Activated CD8-positive, alpha-beta memory T cell treated with anti-CD3 and anti-CD28 coated beads, Interleukin-2, amount 50 U/mL, for 24 hours (primary cell): Measurements from ENCODE around the gene GALNT13.

Experiments
- DNase-seq: peaks from one replicate; pipeline ENCODE4 v3.0.0-alpha.2; 2020; ENCODE audit errors: extremely low read depth

Gene GALNT13

GRCh38 chr2:154226931-154227330, 355.2 kb downstream of the GALNT13 start:
- no peak for DNase-seq

- DNase-seq = no peak
Observed at GRCh38 chr2:154228566-154229280, 357.0 kb downstream of the GALNT13 start.

DNA sequence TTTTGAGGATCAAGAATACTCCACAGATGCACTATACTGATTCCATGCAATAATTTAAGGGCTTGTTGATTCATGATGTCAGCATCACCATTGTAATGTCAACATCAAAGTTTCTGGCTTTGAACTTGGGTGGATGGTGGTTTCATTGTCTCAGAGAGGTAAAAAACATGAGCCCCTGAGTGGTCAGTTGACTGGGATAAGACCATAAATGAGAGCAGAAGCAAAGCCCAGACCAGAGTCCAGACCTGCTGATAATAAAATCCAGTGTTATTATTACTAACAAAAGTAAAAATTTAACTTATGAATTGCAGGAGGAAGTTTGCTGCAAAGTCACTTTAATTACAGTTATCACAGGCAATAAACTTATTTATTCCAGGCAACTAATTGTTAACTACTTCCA, 358.2 kb downstream of the GALNT13 start:
- no peak for DNase-seq

DNA sequence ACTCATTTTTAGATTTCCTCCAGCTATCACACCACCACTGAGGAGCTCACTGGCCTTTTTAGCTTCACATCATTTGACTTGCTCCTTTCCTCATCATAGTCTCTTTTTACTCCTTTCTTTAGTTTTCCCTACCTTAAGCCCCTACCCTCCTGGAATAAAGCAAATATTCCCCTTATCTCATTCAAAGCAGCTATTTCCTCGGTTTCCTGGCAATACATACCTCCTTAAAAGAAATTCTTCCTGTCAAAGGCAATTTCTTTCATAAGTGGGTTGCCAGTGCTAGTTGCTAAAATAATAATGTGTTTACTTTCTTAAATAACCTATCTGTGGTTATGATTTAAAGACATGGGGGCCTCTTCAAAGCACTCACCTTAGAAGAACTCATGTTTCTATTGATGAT, 359.3 kb downstream of the GALNT13 start:
- DNase-seq = no peak

GRCh38 chr2:154233231-154233630, 361.5 kb downstream of the GALNT13 start:
- DNase-seq = no peak

GRCh38 chr2:154238252-154238651, 366.5 kb downstream of the GALNT13 start:
- DNase-seq = no peak

GRCh38 chr2:154240316-154240715, 368.6 kb downstream of the GALNT13 start:
- no peak for DNase-seq

DNA sequence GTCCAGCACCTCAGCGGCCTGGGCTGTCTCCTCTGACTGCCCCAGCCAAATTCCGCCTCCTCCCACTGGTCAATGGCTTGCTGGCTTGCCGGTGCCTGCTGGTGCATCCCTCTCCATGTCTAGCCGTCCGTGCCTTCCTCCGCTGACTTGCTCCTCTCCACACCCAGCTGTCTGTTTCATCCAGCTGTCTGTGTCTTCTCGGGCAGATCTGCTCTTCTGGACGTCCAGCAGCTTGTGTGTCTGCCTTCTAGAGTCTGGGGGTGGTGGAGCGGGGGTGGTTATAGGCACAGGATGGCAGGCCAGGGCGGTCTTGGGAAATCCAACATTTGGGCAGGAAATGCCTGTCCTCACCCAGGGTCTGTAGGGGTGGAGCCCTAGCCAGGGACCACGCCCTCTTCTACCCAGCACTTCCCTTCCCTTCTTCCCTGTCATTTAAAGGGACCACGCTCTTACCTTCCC, 369.2 kb downstream of the GALNT13 start:
- DNase-seq = no peak

GRCh38 chr2:154242687-154243086, 371.0 kb downstream of the GALNT13 start:
- DNase-seq = no peak

DNA sequence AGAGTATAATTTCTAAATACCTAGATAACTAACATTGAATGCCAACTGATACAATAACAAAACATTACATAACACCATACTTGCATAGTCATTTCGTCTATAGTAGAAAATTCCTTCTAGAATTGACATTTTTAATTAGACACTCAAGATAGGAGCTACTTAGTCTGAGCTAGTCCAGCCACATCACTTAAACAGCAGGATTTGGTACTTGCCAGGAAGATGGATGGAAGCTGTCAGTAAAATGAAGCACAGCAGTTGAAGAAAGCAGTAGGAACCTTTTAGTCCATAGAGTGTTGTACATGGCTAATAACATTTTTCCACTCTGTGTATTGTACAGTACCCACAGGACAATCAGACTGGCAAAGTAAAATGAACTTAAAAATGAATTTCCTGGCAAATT, 372.0 kb downstream of the GALNT13 start:
- DNase-seq = no peak

DNA sequence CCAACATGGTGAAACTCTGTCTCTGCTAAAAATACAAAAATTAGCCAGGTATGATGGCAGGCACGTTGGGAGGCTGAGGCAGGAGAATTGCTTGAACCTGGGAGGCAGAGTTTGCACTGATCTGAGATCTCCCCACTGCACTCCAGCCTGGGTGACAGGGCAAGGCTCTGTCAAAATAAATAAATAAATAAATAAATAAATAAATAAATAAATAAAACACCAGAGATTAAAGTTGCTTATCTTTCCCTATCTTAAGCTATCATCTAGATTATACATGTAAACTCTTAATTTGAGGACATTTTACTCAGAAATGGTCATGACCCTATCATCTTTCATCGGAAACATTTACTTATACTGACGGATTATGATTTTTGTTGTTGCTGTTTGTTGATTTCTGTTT, 373.2 kb downstream of the GALNT13 start:
- no peak for DNase-seq

DNA sequence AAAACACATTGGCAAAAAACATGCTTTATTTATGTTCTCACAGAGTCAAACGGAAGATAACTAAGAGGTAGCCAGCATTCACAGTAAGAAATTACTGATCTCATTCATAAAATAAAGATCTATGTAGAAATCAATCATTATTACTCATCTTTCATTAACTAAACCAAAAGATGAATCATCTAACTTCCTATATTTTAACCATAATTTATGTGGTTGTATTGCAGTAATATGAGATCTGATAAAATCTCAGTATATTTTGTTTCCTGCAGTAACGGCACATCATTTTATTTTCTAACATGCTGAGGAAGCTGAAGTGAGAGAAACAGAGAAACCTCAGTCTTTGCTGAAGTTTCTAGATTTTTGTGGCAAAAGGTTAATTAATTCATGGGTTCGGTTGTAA, 375.8 kb downstream of the GALNT13 start:
- DNase-seq = no peak

GRCh38 chr2:154256136-154256535, 384.4 kb downstream of the GALNT13 start:
- DNase-seq = no peak

GRCh38 chr2:154259030-154259429, 387.3 kb downstream of the GALNT13 start:
- DNase-seq = no peak

GRCh38 chr2:154261473-154262027, 389.8 kb downstream of the GALNT13 start:
- DNase-seq = no peak

- no peak for DNase-seq
Observed at GRCh38 chr2:154263206-154263605, 391.5 kb downstream of the GALNT13 start.

DNA sequence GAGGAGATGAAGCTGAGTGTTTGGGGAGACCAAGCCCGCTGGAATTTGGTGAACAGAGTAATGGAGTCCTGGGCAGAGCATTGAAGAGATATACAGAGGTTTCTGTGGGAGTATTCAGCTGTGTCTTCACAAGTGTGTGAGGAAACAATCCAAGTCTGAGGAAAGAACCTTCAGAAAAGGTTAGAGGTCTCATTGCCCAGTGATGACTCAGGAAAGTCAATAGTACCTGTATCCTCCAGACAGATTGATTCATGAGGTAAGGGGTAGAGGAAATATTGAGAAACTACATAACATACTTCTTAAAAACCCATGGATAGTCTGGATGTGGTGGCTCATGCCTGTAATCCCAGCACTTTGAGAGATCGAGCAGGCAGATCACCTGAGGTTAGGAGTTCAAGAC, 392.3 kb downstream of the GALNT13 start:
- no peak for DNase-seq

DNA sequence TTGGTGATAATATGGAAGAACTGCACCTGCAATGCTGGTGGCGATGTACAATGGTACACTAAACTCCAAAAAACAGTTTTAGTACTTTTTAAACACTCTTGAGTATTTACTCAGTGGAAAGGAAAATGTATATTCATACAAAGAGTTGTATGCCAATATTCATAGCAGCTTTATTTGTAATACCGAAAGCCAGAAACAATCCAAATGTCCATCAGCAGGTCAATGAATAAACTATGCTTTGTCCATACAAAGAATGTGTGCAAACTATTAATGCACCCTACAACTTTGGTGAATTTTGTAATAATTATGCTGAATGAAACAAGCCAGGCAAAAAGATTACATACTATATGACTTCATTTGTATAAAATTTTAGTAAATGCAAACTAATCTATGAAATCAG, 396.3 kb downstream of the GALNT13 start:
- no peak for DNase-seq

GRCh38 chr2:154280543-154280942, 408.8 kb downstream of the GALNT13 start:
- no peak for DNase-seq

- DNase-seq = no peak
Observed at GRCh38 chr2:154289870-154290269, 418.1 kb downstream of the GALNT13 start.

- DNase-seq = no peak
Observed at GRCh38 chr2:154291511-154291910, 419.8 kb downstream of the GALNT13 start.

DNA sequence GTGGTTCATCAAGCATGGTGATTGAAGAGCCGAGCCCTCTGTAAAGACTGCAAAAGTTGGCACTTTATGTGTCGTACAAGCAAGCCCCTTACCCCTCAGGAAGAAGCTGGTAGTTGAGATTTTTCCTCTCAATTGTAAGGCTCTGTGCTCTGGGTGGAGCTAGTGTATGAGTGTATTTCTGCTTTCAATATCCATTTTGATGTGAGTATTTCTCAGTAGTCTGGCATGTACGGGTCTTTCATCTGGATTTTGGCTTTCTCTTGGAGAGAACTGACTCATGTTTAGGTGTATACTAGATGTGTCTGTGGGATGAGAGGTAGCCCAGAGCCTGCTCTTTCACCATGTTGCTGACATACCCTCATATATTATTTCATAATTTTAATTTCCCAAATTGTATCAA, 420.2 kb downstream of the GALNT13 start:
- DNase-seq = no peak

GRCh38 chr2:154293864-154294263, 422.1 kb downstream of the GALNT13 start:
- no peak for DNase-seq
